Mucosa of descending colon (tissue), 3 donors: ENCODE data around the gene SERTAD3. TPM values are rescaled to one million over a fixed set of nuclear protein-coding genes. Genes with fewer than 3 reads are reported as not detected.
"Not testable (repeated sequence)": the region's sequence is repeated elsewhere in the genome, so short reads cannot be mapped to it uniquely, and the experiment has no call there.

Experiments
- ATAC-seq: fragments of 200-7000 bp; cut with Tn5 transposase; one replicate; pipeline ENCODE4 v1.9.1; 2020; ENCODE audit warnings: mild to moderate bottlenecking, moderate library complexity
- DNase-seq, 3 donors: peaks; one replicate each; pipeline ENCODE4 v3.0.0-alpha.2; 2020
- H3K36me3 ChIP-seq: fragments of 200-600 bp; one replicate; pipeline ENCODE4 v1.8.0; 2021; ENCODE audit warnings: low read depth, mild to moderate bottlenecking
- H3K4me1 ChIP-seq: fragments of 200-600 bp; one replicate; pipeline ENCODE4 v1.8.0; 2021; ENCODE audit warnings: low read depth, mild to moderate bottlenecking
- H3K4me3 ChIP-seq: fragments of 200-600 bp; one replicate; pipeline ENCODE4 v1.8.0; 2021; ENCODE audit warnings: mild to moderate bottlenecking
- H3K9me3 ChIP-seq: fragments of 200-600 bp; one replicate; pipeline ENCODE4 v1.8.0; 2021; ENCODE audit warnings: mild to moderate bottlenecking
- intact Hi-C, 2 donors: fragments of 100-400 bp; cut with DNase I in 1 of 2; cut with micrococcal nuclease in 1 of 2; formaldehyde crosslinking; loops; one replicate each; pipeline versions ENCODE4 v1.11.0 to v1.11.1; 2022; cut with DNase I, micrococcal nuclease
- long read RNA-seq, 2 donors: library from polyadenylated mRNA; unstranded; transcript quantifications; one replicate each; pipeline ENCODE4 v2.0.0, GENCODE V29; 2019 to 2021
- total RNA-seq, 3 donors: library from RNA; stranded (reverse); fragmentation: NEBNext Ultra II Directional in 2 of 3; extraction: Animal tissue kit (Norgen Biotek cat#: 25700) in 2 of 3; gene quantifications; one replicate each; pipeline versions ENCODE4 v1.2.1 to v1.2.4, GENCODE V29; 2021 to 2023
- TF ChIP-seq, protein P1 (sequence below): fragments of 200-600 bp; IDR thresholded peaks from one replicate; pipeline ENCODE4 v1.8.0; 2022; ENCODE audit warnings: antibody characterized with exemption, mild to moderate bottlenecking
- donor health status: DM: no; HTN: no; CAD: no; lungs with moderate emphysema.
- donor health status: DM: no; HTN: no; CAD: no.
- donor health status: DM: no; HTN: yes; CAD: no.

Gene SERTAD3, protein sequence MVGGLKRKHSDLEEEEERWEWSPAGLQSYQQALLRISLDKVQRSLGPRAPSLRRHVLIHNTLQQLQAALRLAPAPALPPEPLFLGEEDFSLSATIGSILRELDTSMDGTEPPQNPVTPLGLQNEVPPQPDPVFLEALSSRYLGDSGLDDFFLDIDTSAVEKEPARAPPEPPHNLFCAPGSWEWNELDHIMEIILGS
- total RNA-seq = 10 to 100 TPM; 39.3 to 55.4 (median 46.2) TPM
- long read RNA-seq, donor 1, transcript SERTAD3-201 (2 exons, 1,734 nt) = major isoform, 58 of 61 reads
- long read RNA-seq, donor 1, partial matches to known transcripts = 0 of 61 reads
- long read RNA-seq, donor 1, other reads (novel, unspliced or antisense) = 3 of 61 reads
- long read RNA-seq, donor 2, transcript SERTAD3-201 (2 exons, 1,734 nt) = major isoform, 24 of 29 reads
- long read RNA-seq, donor 2, partial matches to known transcripts = 0 of 29 reads
- long read RNA-seq, donor 2, other reads (novel, unspliced or antisense) = 5 of 29 reads

DNA sequence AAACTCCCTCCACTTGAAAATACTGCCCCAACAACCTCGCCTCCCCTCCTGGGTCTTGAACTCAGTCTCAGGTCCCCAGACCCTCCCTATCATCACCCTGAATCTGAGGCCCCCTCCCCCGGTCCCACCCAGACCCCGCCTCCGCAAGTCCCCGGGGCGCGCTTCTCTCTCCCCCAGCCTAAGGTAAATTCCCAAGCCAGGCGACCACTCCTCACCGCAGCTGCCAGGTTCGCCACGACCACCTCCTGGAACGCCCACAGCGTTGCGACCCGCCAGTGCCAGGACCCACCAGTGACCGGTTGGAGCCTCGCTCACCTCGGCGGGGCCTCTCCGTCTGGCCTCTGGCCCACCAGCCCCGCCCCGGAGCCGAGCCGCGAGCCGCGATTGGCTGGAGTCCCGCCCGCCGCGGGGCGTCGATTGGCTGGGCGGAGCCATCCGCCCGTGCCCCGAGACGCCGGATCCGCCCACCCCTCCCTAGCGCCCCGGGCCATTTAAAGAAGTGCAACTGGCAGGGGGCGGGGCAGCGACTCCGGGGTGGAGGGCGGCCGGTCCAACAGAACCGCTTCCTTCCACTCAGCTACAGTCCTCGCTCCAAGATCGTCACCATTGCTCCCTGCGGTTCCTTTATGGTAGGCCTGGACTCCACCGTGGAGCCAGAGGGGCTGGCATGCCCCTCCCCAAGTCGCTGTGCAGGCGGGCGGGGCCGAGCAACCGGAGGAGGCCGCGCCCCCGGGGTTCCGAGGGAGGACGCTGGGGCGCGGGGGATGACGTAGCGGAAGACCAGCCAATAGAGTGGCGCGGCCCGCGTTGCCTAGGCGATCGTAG, at the start of gene SERTAD3:
Gene SERTAD3, minus strand, starts transcription at position 336 of the 825 bp plus-strand sequence. CDS start 2,255 bp downstream, outside the sequence.
- DNase-seq (peak; percentile 98), ATAC-seq (peak; percentile 84)
- peaks cover 12% of the 10 kb centered on the region for H3K4me1 ChIP-seq
- intact Hi-C loops = no loop called here
- peaks cover 5% of the 10 kb centered on the region for H3K36me3 ChIP-seq
- peak within 1 kb of the TSS; percentile 85 for H3K4me3 ChIP-seq
- H3K9me3 ChIP-seq = no peaks in the 10 kb centered on the region
- TF ChIP-seq, protein P1, sequence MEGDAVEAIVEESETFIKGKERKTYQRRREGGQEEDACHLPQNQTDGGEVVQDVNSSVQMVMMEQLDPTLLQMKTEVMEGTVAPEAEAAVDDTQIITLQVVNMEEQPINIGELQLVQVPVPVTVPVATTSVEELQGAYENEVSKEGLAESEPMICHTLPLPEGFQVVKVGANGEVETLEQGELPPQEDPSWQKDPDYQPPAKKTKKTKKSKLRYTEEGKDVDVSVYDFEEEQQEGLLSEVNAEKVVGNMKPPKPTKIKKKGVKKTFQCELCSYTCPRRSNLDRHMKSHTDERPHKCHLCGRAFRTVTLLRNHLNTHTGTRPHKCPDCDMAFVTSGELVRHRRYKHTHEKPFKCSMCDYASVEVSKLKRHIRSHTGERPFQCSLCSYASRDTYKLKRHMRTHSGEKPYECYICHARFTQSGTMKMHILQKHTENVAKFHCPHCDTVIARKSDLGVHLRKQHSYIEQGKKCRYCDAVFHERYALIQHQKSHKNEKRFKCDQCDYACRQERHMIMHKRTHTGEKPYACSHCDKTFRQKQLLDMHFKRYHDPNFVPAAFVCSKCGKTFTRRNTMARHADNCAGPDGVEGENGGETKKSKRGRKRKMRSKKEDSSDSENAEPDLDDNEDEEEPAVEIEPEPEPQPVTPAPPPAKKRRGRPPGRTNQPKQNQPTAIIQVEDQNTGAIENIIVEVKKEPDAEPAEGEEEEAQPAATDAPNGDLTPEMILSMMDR = no peak

DNA sequence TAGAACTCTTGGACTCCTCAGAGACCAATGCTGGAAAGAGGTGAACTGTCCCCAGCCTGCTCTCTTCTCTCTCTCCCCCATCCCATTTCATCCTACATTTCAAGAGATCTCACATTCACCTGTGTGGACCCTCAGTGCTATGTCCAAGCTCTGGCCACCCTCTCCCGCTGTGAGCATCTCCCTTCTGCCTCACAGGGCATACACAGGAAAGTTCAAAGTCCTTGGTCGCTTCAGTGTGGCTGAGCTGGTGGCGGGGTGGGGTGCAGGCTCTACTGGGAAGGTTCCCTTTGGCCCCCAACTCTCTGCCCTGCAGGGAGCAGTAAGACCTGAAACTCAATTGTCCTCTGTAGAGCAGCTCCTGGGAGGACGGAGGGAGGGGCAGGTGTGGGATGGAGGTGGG, 49.6 kb upstream of the SERTAD3 start:
- TF ChIP-seq, protein P1 = no peak
- intact Hi-C loops = no loop called here
- ATAC-seq (no peak), DNase-seq (no peak)
- Histone ChIP-seq H3K4me3 (no peak overlapping the region), H3K9me3 (no peaks in the 10 kb centered on the region), H3K36me3 (no peaks in the 10 kb centered on the region), H3K4me1 (no peaks in the 10 kb centered on the region)

DNA sequence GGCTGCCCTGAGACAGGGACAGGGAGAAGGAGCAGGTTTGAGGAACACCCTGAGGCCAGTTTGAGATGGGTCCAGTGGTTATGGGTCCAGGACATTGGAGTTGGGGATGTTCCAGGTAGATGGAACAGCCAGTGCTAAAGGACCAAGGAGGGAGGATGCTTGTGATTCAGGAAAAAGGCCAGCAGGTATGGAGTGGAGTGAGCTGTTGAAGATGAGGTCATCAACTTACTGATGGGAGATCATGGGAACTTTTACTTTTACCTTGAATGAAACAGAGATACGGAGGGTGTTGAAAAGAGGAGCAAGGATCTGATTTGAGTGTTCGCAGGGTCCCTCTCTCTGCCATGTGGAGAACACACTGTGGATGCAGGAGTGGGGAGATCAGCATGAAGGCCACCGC, 48.1 kb upstream of the SERTAD3 start:
- intact Hi-C loops = no loop called here
- DNase-seq (no peak), ATAC-seq (no peak)
- Histone ChIP-seq H3K36me3 (no peaks in the 10 kb centered on the region), H3K9me3 (no peaks in the 10 kb centered on the region), H3K4me1 (peaks cover 3% of the 10 kb centered on the region), H3K4me3 (no peak overlapping the region)
- TF ChIP-seq, protein P1 = no peak

DNA sequence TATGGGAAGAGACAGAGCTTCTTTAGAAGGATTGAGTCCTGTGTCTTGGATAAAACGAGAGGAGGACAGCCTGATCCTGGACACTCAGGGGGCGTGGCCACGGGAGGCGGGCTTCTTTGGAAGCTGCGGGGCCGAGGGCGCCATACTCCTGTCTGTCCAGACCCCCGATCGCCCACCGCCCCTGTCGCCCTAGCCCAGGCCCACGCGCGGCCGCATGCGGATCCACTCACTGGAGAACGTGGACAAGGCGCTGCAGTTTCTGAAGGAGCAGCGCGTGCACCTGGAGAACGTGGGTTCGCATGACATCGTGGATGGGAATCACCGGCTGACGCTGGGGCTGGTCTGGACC, 45.7 kb upstream of the SERTAD3 start:
- ATAC-seq = no peak
- intact Hi-C loops = no loop called here
- TF ChIP-seq, protein P1 = no peak

DNA sequence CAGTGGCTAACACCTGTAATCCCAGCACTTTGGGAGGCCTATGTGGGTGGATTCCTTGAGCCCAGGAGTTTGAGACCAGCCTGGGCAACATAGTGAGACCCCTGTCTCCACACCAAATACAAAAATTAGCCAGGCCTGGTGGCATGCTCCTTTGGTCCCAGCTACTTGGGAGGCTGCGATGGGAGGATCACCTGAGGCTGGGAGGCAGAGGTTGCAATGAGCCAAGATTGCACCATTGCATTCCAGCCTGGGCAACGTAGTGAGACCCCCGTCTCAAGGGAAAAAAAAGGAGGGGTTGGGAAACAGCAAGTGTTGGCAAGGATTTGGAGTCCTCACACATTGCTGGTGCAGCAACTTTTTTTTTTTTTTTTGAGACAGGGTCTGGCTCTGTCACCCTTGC, 41.9 kb upstream of the SERTAD3 start:
- DNase-seq = no peak
- no peak for ATAC-seq
- TF ChIP-seq, protein P1 = no peak
- Histone ChIP-seq H3K4me1 (peaks cover 3% of the 10 kb centered on the region), H3K36me3 (no peaks in the 10 kb centered on the region), H3K4me3 (no peak overlapping the region), H3K9me3 (no peaks in the 10 kb centered on the region)
- intact Hi-C loops = no loop called here

More for the DNA sequence above, 45.7 kb upstream of the SERTAD3 start:
- no peak for DNase-seq
- no peak overlapping the region for H3K4me3 ChIP-seq
- H3K36me3 ChIP-seq = no peaks in the 10 kb centered on the region
- H3K4me1 ChIP-seq = peaks cover 3% of the 10 kb centered on the region
- no peaks in the 10 kb centered on the region for H3K9me3 ChIP-seq

DNA sequence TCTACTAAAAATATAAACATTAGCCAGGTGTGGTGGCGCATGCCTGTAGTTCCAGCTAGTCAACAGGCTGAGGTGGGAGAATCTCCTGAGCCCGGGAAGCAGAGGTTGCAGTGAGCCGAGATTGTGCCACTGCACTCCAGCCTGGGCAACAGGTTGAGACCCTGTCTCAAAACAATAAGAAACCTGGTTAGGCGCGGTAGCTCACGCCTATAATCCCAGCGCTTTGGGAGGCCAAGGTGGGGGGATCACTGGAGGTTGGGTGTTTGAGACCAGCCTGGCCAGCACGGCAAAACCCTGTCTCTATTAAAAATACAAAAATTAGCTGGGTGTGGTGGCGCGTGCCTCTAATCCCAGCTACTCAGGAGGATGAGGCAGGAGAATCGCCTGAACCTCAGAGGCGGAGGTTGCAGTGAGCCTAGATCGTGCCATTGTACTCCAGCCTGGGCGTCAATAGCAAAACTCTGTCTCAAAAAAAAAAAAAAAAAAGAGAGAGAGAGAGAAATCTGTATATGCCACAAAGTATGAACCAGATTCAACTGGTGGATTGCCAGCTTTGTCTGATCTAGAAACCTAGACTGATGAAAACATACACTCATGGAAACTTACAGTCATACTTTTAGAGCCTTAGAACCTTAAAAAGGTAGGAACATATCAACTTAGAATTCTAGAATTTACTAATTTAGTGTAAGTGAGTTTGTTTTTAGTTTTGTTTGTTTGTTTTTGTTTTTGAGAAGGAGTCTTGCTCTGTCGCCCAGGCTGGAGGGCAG, 31.9 kb upstream of the SERTAD3 start:
- H3K9me3 ChIP-seq, H3K4me1 ChIP-seq, H3K36me3 ChIP-seq, H3K4me3 ChIP-seq, intact Hi-C loops, ATAC-seq, DNase-seq: not testable (repeated sequence)
